DMS153 (cell line): ENCODE measurements around the gene P2RY11.

Experiments used
- DNase-seq: peaks from one replicate; lab custom pipeline; 2025; lab: John Stamatoyannopoulos, UW

P2RY11 gene

DNA sequence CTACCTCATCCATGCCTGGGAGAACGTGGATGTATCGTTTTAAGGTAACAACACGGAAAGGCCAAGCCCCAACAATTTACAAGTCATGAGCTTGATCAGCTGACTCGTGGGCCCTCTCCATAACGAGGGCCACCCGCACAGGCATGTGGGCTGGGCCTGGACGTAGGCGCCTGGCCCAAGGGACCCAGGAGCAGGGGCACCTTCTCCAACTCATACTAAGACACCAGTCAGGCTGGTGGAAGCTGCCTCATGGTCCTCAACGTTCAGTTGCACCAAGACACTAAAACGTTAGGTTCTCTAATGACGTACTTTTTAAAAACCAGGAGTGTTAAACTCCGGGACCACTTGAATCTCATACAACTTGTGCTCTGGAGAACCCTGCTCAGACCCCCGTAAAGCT is 30.0 kb downstream of the P2RY11 start:
- no peak for DNase-seq

DNA sequence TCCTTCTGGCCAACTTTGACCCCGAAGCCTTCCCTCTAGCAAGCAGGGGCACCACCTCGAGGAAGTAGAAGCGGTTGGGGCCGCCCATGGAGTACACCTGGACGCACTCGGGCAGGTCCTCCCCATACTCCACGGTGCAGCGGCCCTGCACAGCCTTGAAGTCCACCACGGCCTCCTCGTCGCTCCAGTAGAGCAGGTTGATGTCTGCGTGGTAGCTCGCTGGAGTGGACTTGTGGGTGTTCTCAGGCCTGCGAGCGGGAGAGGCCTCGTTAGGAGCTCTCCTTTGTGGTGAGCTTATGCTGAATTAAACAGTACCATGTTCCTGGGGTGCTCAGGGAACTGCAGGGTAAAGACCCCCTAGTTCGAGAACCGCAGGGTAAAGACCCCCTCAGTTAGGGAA is 30.5 kb downstream of the P2RY11 start:
- DNase-seq = no peak

DNA sequence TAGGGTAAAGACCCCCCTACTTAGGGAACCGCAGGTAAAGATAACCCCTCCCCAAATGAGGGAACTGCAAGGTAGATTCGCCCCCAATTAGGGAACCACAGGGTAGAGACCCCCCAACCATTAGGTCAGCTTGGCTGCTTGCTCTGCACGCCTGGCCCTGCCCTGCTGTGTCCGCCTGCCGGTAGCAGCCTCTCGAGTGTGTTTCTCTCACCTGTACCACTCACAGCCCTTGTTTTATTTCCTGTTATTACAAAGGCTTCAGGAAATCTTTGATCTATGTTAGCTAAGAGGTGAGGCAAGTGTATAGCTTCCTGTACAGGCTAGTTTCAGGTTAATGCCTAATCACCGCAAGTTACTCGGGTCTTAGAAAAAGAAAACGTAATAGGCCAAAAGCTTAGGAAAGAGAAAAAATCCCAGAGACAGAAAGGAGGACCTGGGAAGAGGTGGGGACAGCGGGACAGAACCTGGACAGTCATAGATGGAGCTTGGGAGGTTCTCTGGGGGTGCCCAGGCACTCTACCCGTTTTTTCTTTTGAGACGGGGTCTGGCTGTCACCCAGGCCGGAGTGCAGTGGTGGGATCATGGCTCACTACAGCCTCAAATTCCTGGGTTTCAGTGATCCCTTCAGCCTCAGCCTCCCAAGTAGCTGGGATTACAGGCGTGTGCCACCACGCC is 31.3 kb downstream of the P2RY11 start:
- no peak for DNase-seq

DNA sequence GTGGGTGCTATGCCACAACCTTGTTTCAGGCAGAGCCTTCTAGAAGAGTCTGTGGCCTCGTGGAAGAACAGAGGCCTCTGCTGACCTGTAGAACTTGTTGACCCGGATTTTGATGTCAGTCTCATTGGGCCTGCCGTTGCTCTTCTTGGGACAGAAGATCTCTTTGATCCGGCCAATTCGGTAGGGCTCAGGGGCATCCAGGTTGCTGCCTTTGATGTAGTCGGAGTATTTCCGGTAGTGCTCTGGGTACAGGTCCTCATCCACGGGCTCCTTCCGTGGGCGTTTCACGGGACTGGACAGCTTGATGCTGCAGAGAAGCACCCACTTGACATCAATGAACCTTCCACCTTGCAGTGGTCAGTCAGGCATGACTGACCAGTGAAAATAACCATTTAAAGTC is 32.2 kb downstream of the P2RY11 start:
- DNase-seq = no peak

DNA sequence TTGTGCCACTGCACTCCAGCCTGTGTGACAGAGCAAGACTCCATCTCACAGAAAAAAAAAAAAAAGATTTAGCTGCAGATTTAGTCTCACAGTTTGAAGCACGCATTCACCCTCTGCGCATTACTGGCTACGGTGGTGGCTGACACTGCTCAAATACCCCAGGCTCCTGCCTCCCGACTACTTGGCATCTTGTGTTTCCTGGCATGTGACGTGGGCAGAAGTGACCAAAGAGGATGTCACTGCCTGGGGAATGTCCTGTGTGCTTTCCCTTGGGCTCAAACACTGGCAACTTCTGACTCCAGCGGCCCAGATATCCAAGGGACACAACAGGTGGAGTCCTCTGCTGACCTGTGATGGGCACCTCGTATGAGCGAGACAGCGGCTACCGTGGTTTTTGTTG is 32.9 kb downstream of the P2RY11 start:
- no peak for DNase-seq

DNA sequence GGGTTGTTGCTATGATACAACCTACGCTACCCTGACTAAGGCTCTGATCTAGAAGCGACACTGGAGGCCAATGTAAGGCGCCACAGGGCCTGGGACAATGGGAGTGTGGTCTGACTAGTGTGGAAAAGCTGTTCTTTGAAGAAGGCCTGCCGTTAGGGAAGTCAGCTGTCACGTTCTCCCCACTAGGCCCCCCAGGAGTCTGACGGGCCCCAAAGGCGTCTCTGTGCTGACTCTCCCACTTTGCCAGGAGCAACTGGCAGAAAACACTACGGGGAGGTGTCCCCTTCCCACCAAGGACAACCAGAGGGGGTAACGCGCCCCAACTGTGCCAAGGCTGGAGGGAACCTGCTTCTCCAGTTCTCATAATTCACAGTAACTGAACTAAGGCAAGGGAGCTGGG is 33.5 kb downstream of the P2RY11 start:
- no peak for DNase-seq

DNA sequence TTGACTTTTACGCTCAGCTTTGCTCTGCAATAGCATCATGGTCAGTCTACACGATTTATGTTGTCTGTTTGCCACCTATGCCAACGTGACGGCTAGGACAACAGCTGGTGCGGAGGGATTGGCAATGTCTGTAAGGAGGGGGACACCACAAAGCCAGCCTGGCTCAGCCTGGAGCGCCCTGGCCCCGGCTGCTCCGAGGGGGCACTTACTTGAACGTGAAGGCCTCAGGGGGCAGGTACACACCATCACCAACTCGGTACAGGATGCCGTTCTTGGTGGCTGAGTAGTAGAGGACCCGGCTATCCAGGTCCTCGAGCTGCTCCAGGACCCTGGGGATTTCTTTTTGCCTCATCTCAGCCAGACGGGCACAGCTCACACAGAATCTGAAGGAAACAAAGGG is 34.6 kb downstream of the P2RY11 start:
- no peak for DNase-seq

DNA sequence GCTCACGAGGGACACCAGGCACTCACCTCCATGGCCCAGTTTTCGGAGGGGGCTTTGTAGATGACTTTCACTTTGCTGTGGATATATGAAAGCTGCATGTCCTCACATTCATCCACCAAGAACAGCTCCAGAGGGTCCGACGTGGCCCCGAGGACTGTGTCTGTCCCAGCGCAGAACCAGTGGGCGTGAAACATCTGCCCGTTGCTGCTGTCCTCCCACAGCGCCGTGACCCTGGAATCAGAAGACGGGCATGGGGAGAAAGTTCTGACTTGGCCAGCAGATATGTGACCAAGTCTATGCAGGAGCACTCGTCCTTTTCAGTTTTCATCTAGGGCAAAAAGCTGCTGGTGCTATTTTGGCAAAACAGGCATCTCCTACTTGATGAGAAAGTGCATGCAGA is 37.9 kb downstream of the P2RY11 start:
- no peak for DNase-seq

DNA sequence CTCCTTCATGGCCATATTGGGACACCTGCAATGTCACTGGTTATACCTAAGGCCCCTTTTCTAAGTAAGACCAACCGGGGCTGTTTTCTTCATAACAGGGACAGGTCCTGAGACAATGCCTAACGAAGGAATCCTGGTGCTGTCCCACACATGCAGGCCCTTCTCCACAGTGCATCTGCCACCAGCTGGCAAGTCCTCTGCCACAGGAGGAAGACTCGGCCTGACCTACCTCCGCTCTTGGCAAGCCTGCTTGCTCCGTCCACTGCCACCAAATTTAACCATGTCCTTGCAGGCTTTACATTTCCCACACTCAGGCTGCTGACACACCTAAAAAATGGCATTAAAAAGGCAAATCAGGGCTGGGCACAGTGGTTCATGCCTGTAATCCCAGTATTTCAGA is 40.0 kb downstream of the P2RY11 start:
- no peak for DNase-seq

DNA sequence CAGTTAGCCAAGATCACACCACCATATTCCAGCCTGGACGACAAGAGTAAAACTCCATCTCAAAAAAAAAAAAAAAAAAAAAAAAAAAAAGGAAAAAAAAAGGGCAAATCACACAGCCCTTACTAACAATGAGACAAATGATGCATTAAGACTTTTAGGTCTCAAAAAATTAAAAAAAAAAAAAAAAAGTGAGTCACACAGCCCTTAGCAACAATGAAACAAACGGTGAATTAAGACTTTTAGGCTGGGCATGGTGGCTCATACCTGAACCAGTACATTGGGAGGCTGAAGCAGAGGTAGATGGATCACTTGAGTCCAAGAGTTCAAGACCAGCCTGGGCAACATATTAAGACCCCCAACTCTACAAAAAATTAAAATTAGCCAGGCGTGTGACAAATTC is 40.6 kb downstream of the P2RY11 start:
- DNase-seq = no peak

DNA sequence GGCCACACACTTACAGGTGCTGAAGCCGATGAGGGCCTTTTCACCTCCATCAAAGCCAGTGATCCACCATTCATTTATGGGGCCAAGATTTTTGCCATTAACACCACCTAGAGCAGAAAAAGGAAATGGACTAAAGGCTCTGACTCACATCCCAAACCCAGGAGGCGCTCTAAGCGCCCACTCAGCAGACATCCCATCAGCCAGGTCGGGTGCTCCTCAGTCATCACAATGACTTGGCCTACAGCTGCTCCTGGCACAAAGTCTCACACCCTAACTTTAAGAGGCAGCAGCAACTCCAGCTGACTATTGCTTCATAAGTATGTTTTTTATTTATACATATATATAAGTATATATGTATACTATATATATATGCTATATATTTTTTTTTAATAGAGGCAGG is 44.3 kb downstream of the P2RY11 start:
- DNase-seq = no peak

DNA sequence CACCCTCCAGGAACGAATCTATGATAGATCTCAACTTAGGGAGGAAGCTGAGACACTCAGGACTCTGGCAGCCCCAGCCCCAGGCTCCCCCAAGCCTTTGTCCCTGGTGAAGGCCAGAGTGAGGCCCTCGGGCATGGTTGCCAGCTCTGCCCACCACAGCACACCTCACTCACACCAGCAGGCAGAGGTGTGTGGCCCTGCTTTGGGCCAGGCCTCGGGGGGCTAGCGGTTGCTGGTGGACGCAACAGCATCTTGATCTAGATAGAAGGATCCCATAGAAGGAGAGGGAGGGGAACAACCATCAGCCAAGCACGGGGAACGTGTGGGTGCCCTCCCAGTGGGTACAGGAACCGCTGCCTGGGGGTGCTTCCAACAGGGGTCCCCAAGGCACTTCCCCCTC is 46.6 kb downstream of the P2RY11 start:
- DNase-seq = no peak

DNA sequence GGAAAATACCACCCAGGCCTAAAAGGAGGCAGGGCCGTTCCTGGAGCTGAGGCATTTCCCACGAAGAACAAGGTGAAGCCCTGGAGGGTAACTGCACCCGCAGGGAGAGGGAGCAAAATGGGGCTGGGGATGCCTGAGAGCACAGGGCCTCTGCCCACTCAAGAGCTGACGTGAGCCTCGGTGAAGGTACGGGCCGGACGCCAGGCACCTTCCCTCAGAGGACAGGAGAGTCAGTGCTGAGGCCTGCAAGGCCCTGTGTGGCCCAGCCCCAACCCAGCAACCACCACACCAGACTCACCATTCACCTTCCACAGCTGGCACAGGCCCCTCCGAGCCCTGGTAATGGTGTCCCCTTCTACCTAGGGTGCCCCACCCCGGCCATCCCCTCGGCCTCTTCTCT is 47.0 kb downstream of the P2RY11 start:
- DNase-seq = no peak

DNA sequence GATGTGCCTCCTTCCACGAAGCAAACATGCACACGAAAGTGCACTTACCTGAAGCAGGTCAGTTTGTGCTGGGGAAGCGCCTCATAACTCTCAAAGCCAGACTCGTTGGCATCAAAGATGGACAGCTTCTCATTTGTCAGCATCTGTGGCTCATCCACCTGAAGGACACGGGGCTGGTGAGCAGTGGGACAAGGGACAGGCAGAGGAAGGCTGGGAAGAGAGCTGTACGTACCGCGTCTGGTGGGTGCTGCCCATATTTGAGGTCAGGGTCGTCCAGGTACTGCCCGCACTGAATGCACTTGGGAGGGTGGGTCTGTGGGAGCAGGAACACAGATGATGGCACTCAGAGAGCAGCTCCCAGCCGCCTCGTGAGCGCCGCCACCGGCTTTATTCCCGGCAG is 48.1 kb downstream of the P2RY11 start:
- no peak for DNase-seq

DNA sequence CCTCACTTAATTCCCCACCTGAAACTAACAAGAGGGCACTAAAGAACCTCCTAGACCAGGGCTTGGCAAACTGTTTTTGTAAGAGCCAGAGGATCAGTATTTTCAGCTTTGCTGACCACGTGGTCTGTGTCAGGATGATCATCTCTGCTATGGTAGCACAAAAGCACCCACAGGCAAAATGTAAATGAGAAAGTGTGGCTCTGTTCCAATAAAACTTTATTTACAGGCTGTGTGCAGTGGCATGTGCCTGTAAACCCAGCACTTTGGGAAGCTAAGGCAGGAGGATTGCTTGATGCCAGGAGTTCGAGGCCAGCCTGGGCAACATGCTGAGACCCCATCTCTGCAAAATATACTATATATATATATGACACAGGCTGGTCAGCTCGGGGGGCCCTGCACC is 52.0 kb downstream of the P2RY11 start:
- no peak for DNase-seq
